MM.1S (cell line): ENCODE results near the gene CHST13.

Source experiments
- EZH2 ChIP-seq: fragments of 300-600 bp; sonication (generic); optimal IDR thresholded peaks from 2 replicates; pipeline ENCODE3; 2017; ENCODE audit warnings: low read depth, mild to moderate bottlenecking, antibody characterized with exemption, low read length, mixed read lengths
- EZH2phosphoT487 ChIP-seq: fragments of 300-600 bp; sonication (generic); IDR thresholded peaks from 2 replicates; pipeline ENCODE4 v1.6.1; 2018; ENCODE audit warnings: antibody characterized with exemption, low read length
- TF ChIP-seq, protein P1 (sequence below): fragments of 300-600 bp; sonication (generic); IDR thresholded peaks from 2 replicates; pipeline ENCODE4 v1.5.1; 2016; ENCODE audit warnings: antibody characterized with exemption, low read length, mixed read lengths

DNA sequence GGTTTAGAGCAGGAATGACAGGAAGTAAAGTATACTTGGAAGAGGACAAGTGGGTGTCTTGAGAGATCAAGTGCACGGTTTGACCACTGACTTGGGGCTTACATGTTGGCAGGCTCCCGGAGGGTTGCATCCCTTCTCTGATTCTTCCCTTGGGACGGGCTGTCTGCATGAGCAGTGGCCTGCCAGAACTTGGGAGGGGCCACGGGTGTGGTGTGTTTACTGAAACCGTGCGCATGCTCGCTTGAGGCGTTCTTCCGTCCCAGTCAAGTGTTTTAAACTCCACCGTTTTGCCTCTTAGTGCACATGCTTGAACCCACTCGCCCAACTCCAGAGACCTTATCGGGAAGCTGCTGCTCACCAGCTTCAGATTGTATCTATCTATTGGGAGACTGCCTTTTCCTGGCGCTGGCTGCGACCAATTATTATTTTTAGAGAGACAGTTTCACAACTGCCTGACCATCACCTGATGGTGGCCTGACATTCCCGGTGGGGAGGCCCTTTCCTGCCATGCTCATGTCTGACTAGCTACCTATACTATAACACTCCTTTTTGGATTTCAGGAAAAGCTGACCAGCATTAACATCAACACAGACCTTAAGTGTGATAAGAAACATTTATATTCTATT lies 49.6 kb downstream of the CHST13 start:
- TF ChIP-seq, protein P1, sequence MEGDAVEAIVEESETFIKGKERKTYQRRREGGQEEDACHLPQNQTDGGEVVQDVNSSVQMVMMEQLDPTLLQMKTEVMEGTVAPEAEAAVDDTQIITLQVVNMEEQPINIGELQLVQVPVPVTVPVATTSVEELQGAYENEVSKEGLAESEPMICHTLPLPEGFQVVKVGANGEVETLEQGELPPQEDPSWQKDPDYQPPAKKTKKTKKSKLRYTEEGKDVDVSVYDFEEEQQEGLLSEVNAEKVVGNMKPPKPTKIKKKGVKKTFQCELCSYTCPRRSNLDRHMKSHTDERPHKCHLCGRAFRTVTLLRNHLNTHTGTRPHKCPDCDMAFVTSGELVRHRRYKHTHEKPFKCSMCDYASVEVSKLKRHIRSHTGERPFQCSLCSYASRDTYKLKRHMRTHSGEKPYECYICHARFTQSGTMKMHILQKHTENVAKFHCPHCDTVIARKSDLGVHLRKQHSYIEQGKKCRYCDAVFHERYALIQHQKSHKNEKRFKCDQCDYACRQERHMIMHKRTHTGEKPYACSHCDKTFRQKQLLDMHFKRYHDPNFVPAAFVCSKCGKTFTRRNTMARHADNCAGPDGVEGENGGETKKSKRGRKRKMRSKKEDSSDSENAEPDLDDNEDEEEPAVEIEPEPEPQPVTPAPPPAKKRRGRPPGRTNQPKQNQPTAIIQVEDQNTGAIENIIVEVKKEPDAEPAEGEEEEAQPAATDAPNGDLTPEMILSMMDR = no peak
- TF ChIP-seq EZH2 (no peak), EZH2phosphoT487 (no peak)
